Epithelial cell of umbilical artery (primary cell): ENCODE measurements around the gene CLMN. TPM values are rescaled to one million over a fixed set of nuclear protein-coding genes. Genes with fewer than 3 reads are reported as not detected.

Experiments
- total RNA-seq: library from RNA; depleted of rRNA; stranded (reverse); fragments of >200 nt; gene quantifications from 2 replicates; pipeline ENCODE4 v1.2.3, GENCODE V29; 2014

Gene CLMN, protein sequence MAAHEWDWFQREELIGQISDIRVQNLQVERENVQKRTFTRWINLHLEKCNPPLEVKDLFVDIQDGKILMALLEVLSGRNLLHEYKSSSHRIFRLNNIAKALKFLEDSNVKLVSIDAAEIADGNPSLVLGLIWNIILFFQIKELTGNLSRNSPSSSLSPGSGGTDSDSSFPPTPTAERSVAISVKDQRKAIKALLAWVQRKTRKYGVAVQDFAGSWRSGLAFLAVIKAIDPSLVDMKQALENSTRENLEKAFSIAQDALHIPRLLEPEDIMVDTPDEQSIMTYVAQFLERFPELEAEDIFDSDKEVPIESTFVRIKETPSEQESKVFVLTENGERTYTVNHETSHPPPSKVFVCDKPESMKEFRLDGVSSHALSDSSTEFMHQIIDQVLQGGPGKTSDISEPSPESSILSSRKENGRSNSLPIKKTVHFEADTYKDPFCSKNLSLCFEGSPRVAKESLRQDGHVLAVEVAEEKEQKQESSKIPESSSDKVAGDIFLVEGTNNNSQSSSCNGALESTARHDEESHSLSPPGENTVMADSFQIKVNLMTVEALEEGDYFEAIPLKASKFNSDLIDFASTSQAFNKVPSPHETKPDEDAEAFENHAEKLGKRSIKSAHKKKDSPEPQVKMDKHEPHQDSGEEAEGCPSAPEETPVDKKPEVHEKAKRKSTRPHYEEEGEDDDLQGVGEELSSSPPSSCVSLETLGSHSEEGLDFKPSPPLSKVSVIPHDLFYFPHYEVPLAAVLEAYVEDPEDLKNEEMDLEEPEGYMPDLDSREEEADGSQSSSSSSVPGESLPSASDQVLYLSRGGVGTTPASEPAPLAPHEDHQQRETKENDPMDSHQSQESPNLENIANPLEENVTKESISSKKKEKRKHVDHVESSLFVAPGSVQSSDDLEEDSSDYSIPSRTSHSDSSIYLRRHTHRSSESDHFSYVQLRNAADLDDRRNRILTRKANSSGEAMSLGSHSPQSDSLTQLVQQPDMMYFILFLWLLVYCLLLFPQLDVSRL
- total RNA-seq = 5.5 and 7.8 TPM in 2 replicates

DNA sequence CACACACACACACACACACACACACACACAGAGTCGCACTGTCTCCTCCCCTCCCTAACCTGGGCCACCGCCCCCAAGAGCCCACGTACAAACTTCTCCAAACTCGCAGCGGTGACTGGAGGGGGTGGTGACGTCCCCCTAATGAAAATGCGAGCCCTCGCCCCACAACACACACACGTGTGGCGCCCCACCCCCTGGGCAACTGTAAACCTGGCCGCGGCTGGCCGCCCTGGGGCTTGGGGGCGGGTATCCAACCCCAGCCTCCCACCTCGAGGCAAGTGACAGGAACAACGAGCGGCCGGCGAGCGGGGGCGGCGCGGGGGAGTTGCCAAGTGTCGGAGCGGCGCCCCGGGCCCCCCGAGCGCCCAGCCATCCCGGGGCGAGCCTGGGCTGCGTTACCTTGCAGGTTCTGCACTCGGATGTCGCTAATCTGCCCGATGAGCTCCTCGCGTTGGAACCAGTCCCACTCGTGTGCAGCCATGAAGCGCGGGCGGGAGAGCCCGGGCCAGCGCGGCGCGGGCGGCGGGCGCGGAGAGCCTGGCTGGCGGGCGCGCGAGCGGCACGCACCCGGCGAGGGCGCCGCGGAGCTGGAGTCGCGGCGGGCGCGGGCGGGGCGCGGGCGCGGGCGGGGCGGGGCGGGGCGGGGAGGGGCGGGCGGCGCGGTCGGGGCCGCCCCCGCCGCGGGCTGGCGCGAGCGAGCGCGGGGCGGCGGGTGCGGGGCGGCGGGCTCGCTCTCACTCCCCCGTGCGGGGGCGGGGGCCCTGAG, at the start of gene CLMN:
Gene CLMN (minus strand): TSS at position 597 of the 766 bp plus-strand sequence. CDS start 116 bp downstream, at position 481.

DNA sequence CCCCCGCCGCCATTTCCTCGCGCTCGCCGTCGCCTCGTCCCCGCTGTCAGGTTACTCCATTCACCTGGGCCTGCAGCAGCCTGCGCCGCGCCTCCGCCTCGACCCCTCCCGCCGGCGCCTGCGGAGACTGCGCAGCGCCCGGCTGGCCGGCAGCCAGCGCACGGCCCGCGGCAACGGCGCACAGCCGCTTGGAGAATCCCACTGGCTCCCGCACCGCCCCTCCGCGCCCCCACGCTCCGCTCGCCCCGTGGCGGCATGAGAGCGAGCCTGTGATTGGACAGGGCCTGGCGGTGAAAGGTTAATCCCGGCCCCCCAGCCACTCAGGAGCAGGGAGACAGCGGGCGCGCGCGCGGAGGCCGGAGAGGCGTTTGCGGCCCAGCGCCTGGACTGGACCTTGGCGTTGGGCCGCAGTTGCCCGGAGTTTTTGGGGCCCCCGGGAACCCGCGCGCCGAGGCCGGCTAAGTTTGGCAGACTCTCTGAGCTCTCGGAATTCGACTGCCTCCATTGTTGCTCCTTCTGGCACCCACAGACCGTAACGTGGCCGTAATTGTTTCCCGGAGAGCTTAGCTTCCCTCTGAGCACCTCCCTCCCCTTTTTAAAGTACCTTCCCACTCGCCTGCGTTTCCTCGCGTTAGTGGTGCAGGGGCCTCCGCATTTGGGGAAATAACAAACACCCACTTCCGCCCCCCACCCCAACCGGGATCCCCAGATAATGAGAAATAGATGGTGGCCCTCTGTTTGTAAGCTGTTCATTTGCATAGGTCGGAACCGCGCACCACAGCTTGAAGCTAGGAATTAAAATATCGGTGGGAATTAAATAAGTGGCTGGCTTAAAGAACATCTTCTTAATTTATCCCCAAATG, 162.2 kb downstream of the CLMN start, which contains the start of gene DICER1:
Gene DICER1 (minus strand): TSS at position 203 of the 863 bp plus-strand sequence. CDS start 24,071 bp downstream, outside the sequence.

Other genes with a start within 250 kb of the CLMN start
- gene DICER1, start 162.4 kb downstream of the CLMN start, total RNA-seq = 30.5 and 34.7 TPM in 2 replicates
- gene SYNE3, start 196.7 kb upstream of the CLMN start, total RNA-seq = 5.5 and 10.8 TPM in 2 replicates
- 63.4 and 71.1 TPM in 2 replicates for gene GLRX5, start 215.1 kb upstream of the CLMN start, total RNA-seq